Peyer's patch (tissue), 4 donors: ENCODE measurements around the gene ITIH1.

Experiments
- CTCF ChIP-seq, 6 experiments: fragments of 450-650 bp in 4 of 6; fragments of 200-600 bp in 2 of 6; sonication (generic) in 1 of 6; IDR thresholded peaks; one replicate each; pipeline ENCODE4 v1.5.1; 2017 to 2019; ENCODE audit warnings: antibody characterized with exemption in 6 of 6, mild to moderate bottlenecking in 3 of 6, moderate library complexity in 1 of 6
- POLR2A ChIP-seq, 2 donors: fragments of 450-650 bp; IDR thresholded peaks; one replicate each; pipeline ENCODE4 v1.5.1; 2017; ENCODE audit warnings: antibody characterized with exemption in 2 of 2, mild to moderate bottlenecking in 2 of 2, moderate library complexity in 2 of 2

- no peak for TF ChIP-seq CTCF (IDR thresholded peaks at IDR 0.05)
- no peak for TF ChIP-seq POLR2A (IDR thresholded peaks at IDR 0.05)
These were observed 52.6 kb downstream of the ITIH1 start for GRCh38 chr3:52829906-52830463.
